HuH-7.5 (cell line): ENCODE measurements around the gene PCDHGA12.
"Not testable (repeated sequence)": the region's sequence is repeated elsewhere in the genome, so short reads cannot be mapped to it uniquely, and the experiment has no call there.

Experiments used
- DNase-seq: peaks from one replicate; pipeline ENCODE4 v3.0.0; 2011; ENCODE audit warnings: low spot score

The PCDHGA12 gene

GRCh38 chr5:141430332-141431113, at the start of gene PCDHGA12:
PCDHGA12 (plus strand) TSS chr5:141430507; CDS start chr5:141430760, 253 bp downstream.
- DNase-seq = no peak

- peak; percentile 70 for DNase-seq
These were observed 47.6 kb upstream of the PCDHGA12 start, which contains the start of gene PCDHGA7 for GRCh38 chr5:141382469-141383294. PCDHGA7 (plus strand) TSS chr5:141382742; CDS start chr5:141382900, 158 bp downstream.

GRCh38 chr5:141383345-141383744, 47.0 kb upstream of the PCDHGA12 start:
- peak; percentile 23 for DNase-seq

GRCh38 chr5:141384471-141385267, 45.6 kb upstream of the PCDHGA12 start:
- DNase-seq = no peak

DNA sequence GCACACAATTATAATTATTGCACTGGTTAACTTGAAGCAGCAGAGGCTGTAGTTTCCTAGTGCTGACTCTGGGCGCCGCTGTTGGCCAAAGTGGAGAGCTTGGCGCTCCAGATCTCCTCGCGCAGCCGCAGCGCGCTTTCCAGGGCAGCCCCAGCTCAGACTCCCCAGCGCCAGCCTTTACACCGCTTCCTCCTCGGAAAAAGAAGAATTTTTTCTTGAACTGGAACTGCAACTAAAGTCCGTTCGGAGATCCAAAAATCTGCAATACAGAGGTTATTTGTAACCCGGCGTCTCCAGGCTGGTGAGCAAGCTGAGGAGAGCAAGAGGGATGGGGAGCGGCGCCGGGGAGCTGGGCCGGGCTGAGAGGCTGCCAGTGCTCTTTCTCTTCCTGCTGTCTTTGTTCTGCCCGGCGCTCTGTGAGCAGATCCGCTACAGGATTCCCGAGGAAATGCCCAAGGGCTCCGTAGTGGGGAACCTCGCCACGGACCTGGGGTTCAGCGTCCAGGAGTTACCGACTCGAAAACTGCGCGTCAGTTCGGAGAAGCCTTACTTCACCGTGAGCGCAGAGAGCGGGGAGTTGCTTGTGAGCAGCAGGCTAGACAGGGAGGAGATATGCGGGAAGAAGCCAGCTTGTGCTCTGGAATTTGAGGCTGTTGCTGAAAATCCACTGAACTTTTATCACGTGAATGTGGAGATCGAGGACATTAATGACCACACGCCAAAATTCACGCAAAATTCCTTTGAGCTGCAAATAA, 42.6 kb upstream of the PCDHGA12 start, which contains the start of gene PCDHGB4:
Gene PCDHGB4 (plus strand): TSS at position 142 of the 755 bp plus-strand sequence. CDS start 187 bp downstream, at position 329.
- not testable (repeated sequence) for DNase-seq

DNA sequence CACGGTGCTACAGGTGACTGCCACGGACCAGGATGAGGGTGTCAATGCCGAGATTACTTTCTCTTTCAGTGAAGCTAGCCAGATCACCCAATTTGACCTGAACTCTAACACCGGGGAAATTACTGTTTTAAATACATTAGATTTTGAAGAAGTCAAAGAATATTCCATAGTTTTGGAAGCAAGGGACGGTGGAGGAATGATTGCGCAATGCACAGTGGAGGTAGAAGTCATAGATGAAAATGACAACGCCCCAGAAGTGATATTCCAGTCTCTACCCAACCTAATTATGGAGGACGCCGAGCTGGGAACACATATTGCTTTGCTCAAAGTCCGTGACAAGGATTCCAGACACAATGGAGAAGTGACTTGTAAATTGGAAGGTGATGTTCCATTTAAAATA, 41.6 kb upstream of the PCDHGA12 start:
- DNase-seq = no peak

GRCh38 chr5:141389153-141390042, 40.9 kb upstream of the PCDHGA12 start:
- no peak for DNase-seq

- DNase-seq = no peak
These were observed 37.7 kb upstream of the PCDHGA12 start, which contains the start of gene PCDHGA8 for GRCh38 chr5:141392429-141393198. PCDHGA8 (plus strand) TSS chr5:141392633; CDS start chr5:141392814, 181 bp downstream.

GRCh38 chr5:141393267-141393666, 37.0 kb upstream of the PCDHGA12 start:
- DNase-seq = no peak

- DNase-seq = not testable (repeated sequence)
These were observed 35.7 kb upstream of the PCDHGA12 start for GRCh38 chr5:141394401-141395187.

DNA sequence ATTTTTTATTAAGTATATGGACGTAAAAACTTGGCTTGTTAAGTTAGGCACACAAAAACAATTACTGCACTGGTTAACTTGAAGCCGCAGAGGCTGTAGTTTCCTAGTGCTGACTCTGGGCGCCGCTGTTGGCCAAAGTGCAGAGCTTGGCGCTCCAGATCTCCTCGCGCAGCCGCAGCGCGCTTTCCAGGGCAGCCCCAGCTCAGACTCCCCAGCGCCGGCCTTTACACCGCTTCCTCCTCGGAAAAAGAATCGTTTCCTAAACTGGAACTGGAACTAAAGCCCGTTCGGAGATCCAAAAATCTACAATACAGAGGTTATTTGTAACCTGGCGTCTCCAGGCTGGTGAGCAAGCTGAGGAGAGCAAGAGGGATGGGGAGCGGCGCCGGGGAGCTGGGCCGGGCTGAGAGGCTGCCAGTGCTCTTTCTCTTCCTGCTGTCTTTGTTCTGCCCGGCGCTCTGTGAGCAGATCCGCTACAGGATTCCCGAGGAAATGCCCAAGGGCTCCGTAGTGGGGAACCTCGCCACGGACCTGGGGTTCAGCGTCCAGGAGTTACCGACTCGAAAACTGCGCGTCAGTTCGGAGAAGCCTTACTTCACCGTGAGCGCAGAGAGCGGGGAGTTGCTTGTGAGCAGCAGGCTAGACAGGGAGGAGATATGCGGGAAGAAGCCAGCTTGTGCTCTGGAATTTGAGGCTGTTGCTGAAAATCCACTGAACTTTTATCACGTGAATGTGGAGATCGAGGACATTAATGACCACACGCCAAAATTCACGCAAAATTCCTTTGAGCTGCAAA, 32.4 kb upstream of the PCDHGA12 start, which contains the start of gene PCDHGB5:
Gene PCDHGB5 (plus strand): TSS at position 192 of the 796 bp plus-strand sequence. CDS start 181 bp downstream, at position 373.
- peak; percentile 80 for DNase-seq

- no peak for DNase-seq
These were observed 31.7 kb upstream of the PCDHGA12 start for GRCh38 chr5:141398608-141399007.

DNA sequence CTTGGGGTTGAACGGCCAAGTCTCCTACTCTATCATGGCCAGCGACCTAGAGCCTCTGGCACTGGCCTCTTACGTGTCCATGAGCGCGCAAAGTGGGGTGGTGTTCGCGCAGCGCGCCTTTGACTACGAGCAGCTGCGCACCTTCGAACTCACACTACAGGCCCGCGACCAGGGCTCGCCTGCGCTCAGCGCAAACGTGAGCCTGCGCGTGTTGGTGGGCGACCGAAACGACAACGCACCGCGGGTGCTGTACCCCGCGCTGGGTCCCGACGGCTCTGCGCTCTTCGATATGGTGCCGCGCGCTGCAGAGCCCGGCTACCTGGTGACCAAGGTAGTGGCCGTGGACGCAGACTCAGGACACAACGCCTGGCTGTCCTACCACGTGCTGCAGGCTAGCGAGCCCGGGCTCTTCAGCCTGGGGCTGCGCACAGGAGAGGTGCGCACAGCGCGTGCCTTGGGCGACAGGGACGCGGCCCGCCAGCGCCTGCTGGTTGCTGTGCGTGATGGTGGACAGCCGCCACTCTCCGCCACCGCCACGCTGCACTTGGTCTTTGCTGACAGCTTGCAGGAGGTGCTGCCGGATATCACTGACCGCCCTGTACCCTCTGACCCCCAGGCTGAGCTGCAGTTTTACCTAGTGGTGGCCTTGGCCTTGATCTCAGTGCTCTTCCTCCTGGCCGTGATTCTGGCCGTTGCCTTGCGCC, 30.6 kb upstream of the PCDHGA12 start:
- DNase-seq = no peak

DNA sequence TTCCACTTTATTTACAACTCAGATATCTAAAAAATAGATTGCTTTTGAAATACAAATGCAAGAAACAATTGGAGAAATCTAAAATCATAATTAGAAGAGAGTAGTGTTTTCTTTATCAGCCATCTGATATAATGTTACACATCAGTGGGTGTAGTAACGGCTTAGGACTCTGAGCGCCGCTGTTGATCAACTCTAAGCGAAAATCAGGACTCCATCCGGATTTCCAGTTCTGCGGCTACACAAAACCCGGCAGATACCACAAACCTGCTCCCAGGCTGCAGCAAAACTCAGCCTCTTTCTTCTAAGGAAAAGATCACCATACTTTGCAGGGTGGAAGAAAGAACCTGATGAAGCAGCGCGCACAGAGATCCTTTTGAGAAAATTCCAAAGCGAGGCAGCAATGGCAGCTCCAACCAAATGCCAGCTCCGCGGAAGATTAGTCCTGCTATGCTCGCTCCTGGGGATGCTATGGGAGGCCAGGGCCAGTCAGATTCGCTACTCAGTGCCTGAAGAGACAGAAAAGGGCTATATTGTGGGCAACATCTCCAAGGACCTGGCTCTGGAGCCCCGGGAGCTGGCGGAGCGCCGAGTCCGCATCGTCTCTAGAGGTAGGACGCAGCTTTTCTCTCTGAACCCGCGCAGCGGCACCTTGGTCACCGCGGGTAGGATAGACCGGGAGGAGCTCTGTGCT, 27.6 kb upstream of the PCDHGA12 start, which contains the start of gene PCDHGA9:
Gene PCDHGA9 (plus strand): TSS at position 226 of the 691 bp plus-strand sequence. CDS start 175 bp downstream, at position 401.
- no peak for DNase-seq

GRCh38 chr5:141403387-141403786, 26.9 kb upstream of the PCDHGA12 start:
- no peak for DNase-seq
